HG03558 (cell line): ENCODE results near the gene XRCC5.
A peak's percentile ranks its signal among the peaks of the same experiment; 100 is the strongest.

Experiments
- ATAC-seq: cut with Tn5 transposase; IDR thresholded peaks from one replicate; pipeline ENCODE4 v1.9.1; 2021; ENCODE audit warnings: moderate number of reproducible peaks; ENCODE audit not compliant: unreplicated experiment; ENCODE audit errors: extremely low read depth

XRCC5 gene

GRCh38 chr2:216216951-216217903 is 108.1 kb downstream of the XRCC5 start:
- no peak for ATAC-seq

- ATAC-seq = no peak
Measured at GRCh38 chr2:216217904-216218260, 108.7 kb downstream of the XRCC5 start.

- ATAC-seq = no peak
Measured at GRCh38 chr2:216219861-216220260, 110.7 kb downstream of the XRCC5 start.

GRCh38 chr2:216220976-216221375 is 111.8 kb downstream of the XRCC5 start:
- no peak for ATAC-seq

- no peak for ATAC-seq
Measured at GRCh38 chr2:216221811-216222210, 112.7 kb downstream of the XRCC5 start.

GRCh38 chr2:216222650-216223352 is 113.7 kb downstream of the XRCC5 start:
- ATAC-seq = peak; percentile 42

- ATAC-seq = no peak
Measured at GRCh38 chr2:216224388-216224787, 115.2 kb downstream of the XRCC5 start.

- no peak for ATAC-seq
Measured at GRCh38 chr2:216229277-216229914, 120.2 kb downstream of the XRCC5 start.

GRCh38 chr2:216231867-216232266 is 122.7 kb downstream of the XRCC5 start:
- ATAC-seq = no peak

GRCh38 chr2:216232721-216233120 is 123.6 kb downstream of the XRCC5 start:
- ATAC-seq = no peak

GRCh38 chr2:216233281-216233995 is 124.3 kb downstream of the XRCC5 start:
- no peak for ATAC-seq

GRCh38 chr2:216234106-216234505 is 125.0 kb downstream of the XRCC5 start:
- ATAC-seq = no peak

GRCh38 chr2:216235462-216235861 is 126.3 kb downstream of the XRCC5 start:
- no peak for ATAC-seq

- no peak for ATAC-seq
Measured at GRCh38 chr2:216235896-216236295, 126.7 kb downstream of the XRCC5 start.

GRCh38 chr2:216236486-216236885 is 127.3 kb downstream of the XRCC5 start:
- ATAC-seq = no peak

GRCh38 chr2:216242365-216242764 is 133.2 kb downstream of the XRCC5 start:
- ATAC-seq = no peak

GRCh38 chr2:216243026-216243425 is 133.9 kb downstream of the XRCC5 start:
- ATAC-seq = no peak

GRCh38 chr2:216245391-216245975 is 136.3 kb downstream of the XRCC5 start:
- no peak for ATAC-seq

- no peak for ATAC-seq
Measured at GRCh38 chr2:216246766-216247165, 137.6 kb downstream of the XRCC5 start.
